HL-60 (cell line): ENCODE measurements around the gene PCDHA12.

Experiments
- DNase-seq, 2 experiments: peaks; one replicate each; pipeline ENCODE4 v3.0.0-alpha.2; 2010 to 2020; ENCODE audit warnings: low read depth in 1 of 2, low spot score in 1 of 2
- H3K27ac ChIP-seq: fragments of 250-450 bp; sonication (Bioruptor Pico); replicated peaks from 2 replicates; pipeline ENCODE4 v1.5.1; 2020; ENCODE audit warnings: mild to moderate bottlenecking, moderate library complexity
- H3K27me3 ChIP-seq: fragments of 250-450 bp; sonication (Bioruptor Pico); 2 replicates; pipeline ENCODE4 v1.5.1; 2021; ENCODE audit warnings: mild to moderate bottlenecking, moderate library complexity; ENCODE audit not compliant: insufficient read depth, poor library complexity, severe bottlenecking
- H3K4me3 ChIP-seq: replicated peaks from 2 replicates; pipeline ENCODE4 v1.5.1; 2011; ENCODE audit warnings: mild to moderate bottlenecking, control low read depth, low read length; ENCODE audit not compliant: insufficient read depth
- CTCF ChIP-seq: IDR thresholded peaks from one replicate; pipeline ENCODE4 v1.5.1; 2011; ENCODE audit warnings: low read length, control low read depth, inconsistent platforms; ENCODE audit not compliant: insufficient read depth
- GABPA ChIP-seq: IDR thresholded peaks from 2 replicates; pipeline ENCODE4 v1.6.1; 2012; ENCODE audit warnings: low read depth
- POLR2AphosphoS5 ChIP-seq: IDR thresholded peaks from 2 replicates; pipeline ENCODE4 v1.6.1; 2012; ENCODE audit warnings: low read depth
- SPI1 ChIP-seq: IDR thresholded peaks from 2 replicates; pipeline ENCODE4 v1.6.1; 2012; ENCODE audit warnings: low read depth, mild to moderate bottlenecking, borderline replicate concordance
- TF ChIP-seq, protein P1 (sequence below): IDR thresholded peaks from 2 replicates; pipeline ENCODE4 v1.6.1; 2012; ENCODE audit warnings: low read depth; ENCODE audit not compliant: insufficient replicate concordance

The PCDHA12 gene

GRCh38 chr5:140925806-140926442 is 50.8 kb downstream of the PCDHA12 start, which contains the start of gene PCDHAC1:
PCDHAC1 (plus strand) TSS chr5:140926299; CDS start chr5:140926893, 594 bp downstream.
- Histone ChIP-seq H3K27me3 (peaks cover 20% of the 10 kb centered on the region), H3K4me3 (no peak within 1 kb of the TSS), H3K27ac (no peak within 1 kb of the TSS)
- TF ChIP-seq POLR2AphosphoS5, result no peak
- TF ChIP-seq, protein P1, sequence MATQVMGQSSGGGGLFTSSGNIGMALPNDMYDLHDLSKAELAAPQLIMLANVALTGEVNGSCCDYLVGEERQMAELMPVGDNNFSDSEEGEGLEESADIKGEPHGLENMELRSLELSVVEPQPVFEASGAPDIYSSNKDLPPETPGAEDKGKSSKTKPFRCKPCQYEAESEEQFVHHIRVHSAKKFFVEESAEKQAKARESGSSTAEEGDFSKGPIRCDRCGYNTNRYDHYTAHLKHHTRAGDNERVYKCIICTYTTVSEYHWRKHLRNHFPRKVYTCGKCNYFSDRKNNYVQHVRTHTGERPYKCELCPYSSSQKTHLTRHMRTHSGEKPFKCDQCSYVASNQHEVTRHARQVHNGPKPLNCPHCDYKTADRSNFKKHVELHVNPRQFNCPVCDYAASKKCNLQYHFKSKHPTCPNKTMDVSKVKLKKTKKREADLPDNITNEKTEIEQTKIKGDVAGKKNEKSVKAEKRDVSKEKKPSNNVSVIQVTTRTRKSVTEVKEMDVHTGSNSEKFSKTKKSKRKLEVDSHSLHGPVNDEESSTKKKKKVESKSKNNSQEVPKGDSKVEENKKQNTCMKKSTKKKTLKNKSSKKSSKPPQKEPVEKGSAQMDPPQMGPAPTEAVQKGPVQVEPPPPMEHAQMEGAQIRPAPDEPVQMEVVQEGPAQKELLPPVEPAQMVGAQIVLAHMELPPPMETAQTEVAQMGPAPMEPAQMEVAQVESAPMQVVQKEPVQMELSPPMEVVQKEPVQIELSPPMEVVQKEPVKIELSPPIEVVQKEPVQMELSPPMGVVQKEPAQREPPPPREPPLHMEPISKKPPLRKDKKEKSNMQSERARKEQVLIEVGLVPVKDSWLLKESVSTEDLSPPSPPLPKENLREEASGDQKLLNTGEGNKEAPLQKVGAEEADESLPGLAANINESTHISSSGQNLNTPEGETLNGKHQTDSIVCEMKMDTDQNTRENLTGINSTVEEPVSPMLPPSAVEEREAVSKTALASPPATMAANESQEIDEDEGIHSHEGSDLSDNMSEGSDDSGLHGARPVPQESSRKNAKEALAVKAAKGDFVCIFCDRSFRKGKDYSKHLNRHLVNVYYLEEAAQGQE, result no peak
- no peak for TF ChIP-seq CTCF
- no peak for TF ChIP-seq GABPA
- TF ChIP-seq SPI1, result no peak
- DNase-seq, result no peak

GRCh38 chr5:140926443-140927227 is 51.5 kb downstream of the PCDHA12 start:
- no peak overlapping the region for H3K27ac ChIP-seq
- TF ChIP-seq GABPA, result no peak
- no peak for TF ChIP-seq CTCF
- TF ChIP-seq, protein P1, result no peak
- TF ChIP-seq POLR2AphosphoS5, result no peak
- TF ChIP-seq SPI1, result no peak
- peaks cover 20% of the 10 kb centered on the region for H3K27me3 ChIP-seq
- DNase-seq, result no peak
- no peak overlapping the region for H3K4me3 ChIP-seq

GRCh38 chr5:140927228-140927573 is 52.1 kb downstream of the PCDHA12 start:
- peaks cover 20% of the 10 kb centered on the region for H3K27me3 ChIP-seq
- H3K27ac ChIP-seq, result no peak overlapping the region

More at GRCh38 chr5:140927228-140927573, 52.1 kb downstream of the PCDHA12 start:
- H3K4me3 ChIP-seq, result no peak overlapping the region
- no peak for TF ChIP-seq SPI1
- TF ChIP-seq GABPA, result no peak
- TF ChIP-seq CTCF, result no peak
- DNase-seq, result no peak
